Right lobe of liver (tissue), 4 donors: ENCODE results near the gene CPNE7.

Experiments
- CTCF ChIP-seq, 4 donors: fragments of 200-600 bp in 3 of 4; fragments of 450-650 bp in 1 of 4; IDR thresholded peaks; one replicate each; pipeline versions ENCODE4 v1.5.1 to v1.8.0; 2016 to 2022; ENCODE audit warnings: antibody characterized with exemption in 4 of 4, mild to moderate bottlenecking in 2 of 4
- POLR2A ChIP-seq: fragments of 450-650 bp; IDR thresholded peaks from one replicate; pipeline ENCODE4 v1.6.1; 2017; ENCODE audit warnings: antibody characterized with exemption, mild to moderate bottlenecking
- donor health status: DM: no; HTN: no; CAD: no.
- donor health status: DM: no; HTN: no; CAD: no.
- donor health status: DM: no; HTN: yes; CAD: no.

GRCh38 chr16:89583895-89584644 lies 8.5 kb downstream of the CPNE7 start:
- TF ChIP-seq CTCF (IDR thresholded peaks at IDR 0.05) (no peak), POLR2A (no peak)
